ENCODE measurements around the gene WDR45B.

DNA sequence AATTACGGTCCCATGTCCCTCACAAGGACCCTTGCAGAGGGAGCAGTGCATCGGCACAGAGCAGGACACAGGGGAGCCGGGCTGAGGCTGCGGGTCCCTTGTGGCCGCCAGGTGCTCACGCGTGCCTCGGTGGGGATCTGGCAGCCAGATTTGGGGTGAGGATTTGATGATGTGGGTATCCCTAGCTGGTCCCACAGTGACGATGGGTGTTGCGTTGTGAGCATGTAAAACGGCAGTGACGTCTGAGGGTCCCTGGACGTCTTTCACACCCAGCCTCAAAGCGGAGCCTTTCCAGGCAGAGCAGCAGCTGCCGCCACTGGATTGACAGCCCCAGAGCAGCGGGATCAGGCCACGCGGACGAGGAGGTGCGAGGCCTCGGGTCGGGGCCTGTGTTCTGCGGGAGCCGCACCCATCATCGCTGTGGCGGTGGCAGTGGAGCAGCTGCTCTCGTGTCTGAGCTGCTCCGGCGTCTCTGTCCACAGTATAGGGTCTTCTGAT is 54.6 kb downstream of the WDR45B start:
- TF ChIP-seq, protein P1, sequence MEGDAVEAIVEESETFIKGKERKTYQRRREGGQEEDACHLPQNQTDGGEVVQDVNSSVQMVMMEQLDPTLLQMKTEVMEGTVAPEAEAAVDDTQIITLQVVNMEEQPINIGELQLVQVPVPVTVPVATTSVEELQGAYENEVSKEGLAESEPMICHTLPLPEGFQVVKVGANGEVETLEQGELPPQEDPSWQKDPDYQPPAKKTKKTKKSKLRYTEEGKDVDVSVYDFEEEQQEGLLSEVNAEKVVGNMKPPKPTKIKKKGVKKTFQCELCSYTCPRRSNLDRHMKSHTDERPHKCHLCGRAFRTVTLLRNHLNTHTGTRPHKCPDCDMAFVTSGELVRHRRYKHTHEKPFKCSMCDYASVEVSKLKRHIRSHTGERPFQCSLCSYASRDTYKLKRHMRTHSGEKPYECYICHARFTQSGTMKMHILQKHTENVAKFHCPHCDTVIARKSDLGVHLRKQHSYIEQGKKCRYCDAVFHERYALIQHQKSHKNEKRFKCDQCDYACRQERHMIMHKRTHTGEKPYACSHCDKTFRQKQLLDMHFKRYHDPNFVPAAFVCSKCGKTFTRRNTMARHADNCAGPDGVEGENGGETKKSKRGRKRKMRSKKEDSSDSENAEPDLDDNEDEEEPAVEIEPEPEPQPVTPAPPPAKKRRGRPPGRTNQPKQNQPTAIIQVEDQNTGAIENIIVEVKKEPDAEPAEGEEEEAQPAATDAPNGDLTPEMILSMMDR (IDR thresholded peaks at IDR 0.05), result no peak
- no peak for TF ChIP-seq EZH2 (IDR thresholded peaks at IDR 0.05; ENCODE audit: borderline replicate concordance, insufficient read depth, low read depth, low read length, poor library complexity, severe bottlenecking)
